CD14-positive monocyte (primary cell): Measurements from ENCODE around the gene CHD2. TPM values are rescaled to one million over a fixed set of nuclear protein-coding genes. Genes with fewer than 3 reads are reported as not detected.

Experiments used
- DNase-seq, 3 donors: peaks; one replicate each; pipeline ENCODE4 v3.0.0-alpha.2; 2011 to 2022
- H2AFZ ChIP-seq: 2 replicates; pipeline ENCODE4 v1.6.0; 2012; ENCODE audit warnings: mild to moderate bottlenecking, low read depth, low read length, inconsistent platforms; ENCODE audit not compliant: insufficient read depth, poor library complexity, severe bottlenecking
- H3K27ac ChIP-seq, 2 donors: 1 replicate in 1 of 2; 2 replicates in 1 of 2; pipeline ENCODE4 v1.5.1; 2012 to 2013; ENCODE audit warnings: low read length in 2 of 2, control low read depth in 1 of 2, inconsistent platforms in 1 of 2, low read depth in 1 of 2, mild to moderate bottlenecking in 1 of 2
- H3K27me3 ChIP-seq, 2 donors: one replicate each; pipeline versions ENCODE4 v1.6.0 to v1.6.1; 2011 to 2013; ENCODE audit warnings: low read length in 2 of 2; ENCODE audit not compliant: control insufficient read depth in 2 of 2, insufficient read depth in 2 of 2
- H3K36me3 ChIP-seq, 2 donors: replicated peaks in 1 of 2; 1 replicate in 1 of 2; 2 replicates in 1 of 2; pipeline versions ENCODE4 v1.5.1 to v1.6.1; 2012 to 2013; ENCODE audit warnings: low read length in 2 of 2, control low read depth in 1 of 2, inconsistent platforms in 1 of 2, mild to moderate bottlenecking in 1 of 2; ENCODE audit not compliant: insufficient read depth in 2 of 2, control insufficient read depth in 1 of 2
- H3K4me1 ChIP-seq, 2 donors: 1 replicate in 1 of 2; 2 replicates in 1 of 2; pipeline versions ENCODE4 v1.5.1 to v1.6.1; 2012 to 2013; ENCODE audit warnings: low read length in 2 of 2, control low read depth in 1 of 2, inconsistent platforms in 1 of 2, mild to moderate bottlenecking in 1 of 2, moderate library complexity in 1 of 2; ENCODE audit not compliant: insufficient read depth in 2 of 2, control insufficient read depth in 1 of 2
- H3K4me2 ChIP-seq: replicated peaks from 2 replicates; pipeline ENCODE3; 2012; ENCODE audit warnings: low read length, moderate library complexity, mild to moderate bottlenecking; ENCODE audit not compliant: poor library complexity, severe bottlenecking; ENCODE audit errors: extremely low read depth
- H3K4me3 ChIP-seq, 3 experiments: fragments of 200-600 bp in 1 of 3; sonication (generic) in 1 of 3; replicated peaks in 1 of 3; 1 replicate in 2 of 3; 2 replicates in 1 of 3; pipeline ENCODE4 v1.5.1; 2011 to 2013; ENCODE audit warnings: low read length in 3 of 3, mild to moderate bottlenecking in 3 of 3, control low read depth in 2 of 3, low read depth in 2 of 3, inconsistent platforms in 1 of 3, moderate library complexity in 1 of 3
- H3K79me2 ChIP-seq: 2 replicates; pipeline ENCODE4 v1.6.0; 2012; ENCODE audit warnings: mild to moderate bottlenecking, control low read depth, inconsistent platforms, low read length, moderate library complexity; ENCODE audit not compliant: insufficient read depth
- H3K9ac ChIP-seq: 2 replicates; pipeline ENCODE4 v1.6.0; 2017; ENCODE audit warnings: low read length, mild to moderate bottlenecking; ENCODE audit not compliant: insufficient read depth, poor library complexity, severe bottlenecking
- H3K9me3 ChIP-seq, 2 donors: replicated peaks in 1 of 2; 1 replicate in 1 of 2; 2 replicates in 1 of 2; pipeline versions ENCODE4 v1.5.1 to v1.6.1; 2012 to 2013; ENCODE audit warnings: low read length in 2 of 2, control low read depth in 1 of 2; ENCODE audit not compliant: control insufficient read depth in 1 of 2, insufficient read depth in 1 of 2
- H4K20me1 ChIP-seq: 2 replicates; pipeline ENCODE4 v1.6.0; 2012; ENCODE audit warnings: mild to moderate bottlenecking, low read length, control low read depth, moderate library complexity; ENCODE audit not compliant: insufficient read depth
- H3K27ac Mint-ChIP-seq, 7 donors: one replicate each; pipeline ENCODE4 v1.8.0; 2020; ENCODE audit warnings: mild to moderate bottlenecking in 7 of 7, mixed read lengths in 7 of 7, moderate library complexity in 6 of 7, inconsistent platforms in 2 of 7
- H3K27me3 Mint-ChIP-seq, 3 donors: one replicate each; pipeline ENCODE4 v1.8.0; 2021 to 2022; ENCODE audit warnings: low read depth in 3 of 3, mild to moderate bottlenecking in 3 of 3, mixed read lengths in 3 of 3, moderate library complexity in 3 of 3, inconsistent platforms in 1 of 3
- H3K36me3 Mint-ChIP-seq, 2 donors: one replicate each; pipeline ENCODE4 v1.8.0; 2020; ENCODE audit warnings: mixed read lengths in 2 of 2, inconsistent platforms in 1 of 2, mild to moderate bottlenecking in 1 of 2
- H3K4me1 Mint-ChIP-seq: one replicate; pipeline ENCODE4 v1.8.0; 2020; ENCODE audit warnings: mild to moderate bottlenecking, mixed read lengths
- H3K4me3 Mint-ChIP-seq, 2 donors: one replicate each; pipeline ENCODE4 v1.8.0; 2020; ENCODE audit warnings: mild to moderate bottlenecking in 2 of 2, mixed read lengths in 2 of 2, moderate library complexity in 1 of 2
- H3K9me3 Mint-ChIP-seq, 7 donors: one replicate each; pipeline ENCODE4 v1.8.0; 2020 to 2022; ENCODE audit warnings: mixed read lengths in 7 of 7, mild to moderate bottlenecking in 6 of 7, moderate library complexity in 6 of 7, inconsistent platforms in 2 of 7
- CTCF ChIP-seq: fragments of 200-600 bp; IDR thresholded peaks from one replicate; pipeline ENCODE4 v1.8.0; 2022; ENCODE audit warnings: antibody characterized with exemption, mild to moderate bottlenecking
- WGBS: methylation state at CpG from one replicate; pipeline ENCODE4 v1.1.5; 2013; ENCODE audit warnings: missing lambda C conversion rate; ENCODE audit not compliant: insufficient coverage; 5-methylcytosine and 5-hydroxymethylcytosine counted together
- intact Hi-C, 2 donors: fragments of 100-400 bp; cut with micrococcal nuclease; formaldehyde crosslinking; loops; one replicate each; pipeline versions ENCODE4 v1.15.0 to v1.15.1; 2023
- polyA plus RNA-seq, 3 donors: library from polyadenylated mRNA; depleted of rRNA in 1 of 3; unstranded in 2 of 3; stranded (reverse) in 1 of 3; fragments of 300-500 nt in 2 of 3; fragments of >200 nt in 1 of 3; fragmentation: Illumina TruSeq in 2 of 3; gene quantifications; 1 replicate in 2 of 3; 2 replicates in 1 of 3; pipeline ENCODE4 v1.2.3, GENCODE V29; 2012 to 2021

Gene CHD2
- polyA plus RNA-seq, 3 donors, result 9.6 to 61.2 (median 11.4) TPM

GRCh38 chr15:92901072-92901761, 1.1 kb downstream of the CHD2 start:
- peaks cover 18 to 28% of the 10 kb centered on the region in 2 donors for H3K36me3 ChIP-seq
- peaks cover 28% of the 10 kb centered on the region for H4K20me1 ChIP-seq
- Mint-ChIP-seq H3K9me3 (peaks cover 0 to 7% (median 1%) of the 10 kb centered on the region in 7 donors), H3K4me1 (peaks cover 38% of the 10 kb centered on the region), H3K4me3 (peak overlapping the region; percentile 88 to 96), H3K27me3 (peaks cover 0 to 3% (median 0%) of the 10 kb centered on the region in 3 donors), H3K36me3 (peaks cover 49 to 54% of the 10 kb centered on the region in 2 donors), H3K27ac (peak overlapping the region; percentile 98 to 100 (median 99))
- H3K9ac ChIP-seq, result peak overlapping the region; percentile 95
- H3K27ac ChIP-seq, result peak overlapping the region; percentile 96 to 98
- intact Hi-C loops, result loop anchor here (2.0 to 10.0 kb wide), 3 partner anchors 18 to 1274 kb away; no protein-coding TSS in a partner anchor
- H3K4me1 ChIP-seq, result peaks cover 22 to 47% of the 10 kb centered on the region in 2 donors
- H3K4me2 ChIP-seq, result peak overlapping the region; percentile 81
- no peak overlapping the region for H2AFZ ChIP-seq
- TF ChIP-seq CTCF, result no peak
- peaks cover 97% of the 10 kb centered on the region for H3K79me2 ChIP-seq
- no peaks in the 10 kb centered on the region for H3K9me3 ChIP-seq
- H3K4me3 ChIP-seq, result peak overlapping the region; percentile 77 to 100 (median 98)
- WGBS, result no CpG with 5 or more reads among the region's 8 CpGs
- DNase-seq, result no peak
- H3K27me3 ChIP-seq, result no peaks in the 10 kb centered on the region

GRCh38 chr15:92901995-92902394, 1.9 kb downstream of the CHD2 start:
- Histone ChIP-seq H3K4me2 (peak overlapping the region; percentile 81), H3K79me2 (peaks cover 97% of the 10 kb centered on the region), H2AFZ (no peak overlapping the region), H3K27me3 (no peaks in the 10 kb centered on the region), H3K4me1 (peaks cover 30 to 50% of the 10 kb centered on the region in 2 donors), H3K36me3 (peaks cover 18 to 24% of the 10 kb centered on the region in 2 donors), H3K9me3 (no peaks in the 10 kb centered on the region), H3K27ac (peak overlapping the region in 1 of 2 donors; percentile 98), H4K20me1 (peaks cover 21% of the 10 kb centered on the region), H3K4me3 (peak overlapping the region; percentile 77 to 100 (median 98)), H3K9ac (peak overlapping the region; percentile 95)
- peaks cover 40% of the 10 kb centered on the region for H3K4me1 Mint-ChIP-seq
- no peak for DNase-seq
- 7% methylated on average over 2 of the region's 2 CpGs for WGBS
- peak overlapping the region in 6 of 7 donors; percentile 49 to 99 (median 70) for H3K27ac Mint-ChIP-seq
- H3K9me3 Mint-ChIP-seq, result peaks cover 0 to 7% (median 1%) of the 10 kb centered on the region in 7 donors
- peak overlapping the region; percentile 88 to 96 for H3K4me3 Mint-ChIP-seq
- intact Hi-C loops, result loop anchor here (2.0 to 10.0 kb wide), 3 partner anchors 19 to 1273 kb away; no protein-coding TSS in a partner anchor
- TF ChIP-seq CTCF, result no peak
- peaks cover 0 to 3% (median 0%) of the 10 kb centered on the region in 3 donors for H3K27me3 Mint-ChIP-seq
- H3K36me3 Mint-ChIP-seq, result peaks cover 51 to 53% of the 10 kb centered on the region in 2 donors
